Measurements from ENCODE around the gene PDE4D. TPM values are rescaled to one million over a fixed set of nuclear protein-coding genes. Genes with fewer than 3 reads are reported as not detected.
"Not testable (repeated sequence)": the region's sequence is repeated elsewhere in the genome, so short reads cannot be mapped to it uniquely, and the experiment has no call there.

The PDE4D gene
- total RNA-seq, 1 donor from 2014 or later = 2.3 TPM

DNA sequence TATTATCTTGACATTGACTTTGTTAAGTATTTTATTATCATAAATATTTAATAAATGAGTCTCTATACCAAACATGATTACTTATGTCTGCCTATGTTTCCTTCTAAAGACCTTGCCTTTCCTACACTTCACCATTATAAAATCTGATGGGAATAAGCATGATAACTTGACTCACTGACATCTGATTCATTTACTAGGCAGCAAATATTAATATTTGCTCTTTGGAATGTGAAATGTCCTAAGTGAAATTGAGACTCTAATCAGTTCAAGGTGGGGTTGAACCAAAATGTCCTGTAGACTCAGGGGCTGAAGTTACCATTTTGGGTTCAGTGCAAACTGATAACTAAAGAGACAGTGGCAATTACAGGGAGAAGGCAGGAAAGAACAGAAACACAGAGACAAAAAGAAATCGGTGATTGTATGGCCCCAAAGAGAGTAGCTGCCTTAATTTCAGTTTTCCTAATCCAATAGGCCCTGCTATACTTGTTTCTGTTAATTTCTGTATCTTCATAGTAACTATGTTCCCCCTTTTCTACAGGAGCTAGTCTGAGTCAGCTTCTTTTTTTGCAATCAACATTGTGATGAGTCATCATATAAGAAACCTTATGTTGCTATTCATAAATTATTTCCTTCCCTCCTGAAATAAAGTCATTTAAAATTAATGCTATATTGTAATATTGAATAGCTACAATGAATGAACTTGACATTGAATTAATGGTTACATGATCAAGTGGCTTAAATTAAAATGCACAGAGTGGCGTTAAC, 296.8 kb downstream of the PDE4D start:
- no peak for DNase-seq (ENCODE audit: low spot score)
- Histone ChIP-seq H3K27ac (no peak overlapping the region), H3K79me2 (ENCODE audit: low read depth) (no peaks in the 10 kb centered on the region), H3K27me3 (no peaks in the 10 kb centered on the region), H4K20me1 (ENCODE audit: low read depth) (no peaks in the 10 kb centered on the region), H3K36me3 (no peaks in the 10 kb centered on the region), H3K4me3 (no peak overlapping the region), H3K4me1 (peaks cover 9% of the 10 kb centered on the region), H2AFZ (replicated peaks) (no peak overlapping the region), H3F3A (ENCODE audit: low read depth) (no peaks in the 10 kb centered on the region), H3K9ac (no peak overlapping the region), H3K9me3 (ENCODE audit: low read depth) (no peaks in the 10 kb centered on the region), H3K4me2 (no peak overlapping the region)
- no peaks in the 10 kb centered on the region for H3K36me3 Mint-ChIP-seq
- peaks cover 4% of the 10 kb centered on the region for H3K9me3 Mint-ChIP-seq
- H3K4me1 Mint-ChIP-seq = peaks cover 25% of the 10 kb centered on the region
- H3K27me3 Mint-ChIP-seq (ENCODE audit: insufficient read depth, low read depth) = peaks cover 2% of the 10 kb centered on the region
- TF ChIP-seq EZH2phosphoT487 (IDR thresholded peaks at IDR 0.05) (no peak), EZH2 (IDR thresholded peaks at IDR 0.05) (no peak)
- TF ChIP-seq, protein P1, sequence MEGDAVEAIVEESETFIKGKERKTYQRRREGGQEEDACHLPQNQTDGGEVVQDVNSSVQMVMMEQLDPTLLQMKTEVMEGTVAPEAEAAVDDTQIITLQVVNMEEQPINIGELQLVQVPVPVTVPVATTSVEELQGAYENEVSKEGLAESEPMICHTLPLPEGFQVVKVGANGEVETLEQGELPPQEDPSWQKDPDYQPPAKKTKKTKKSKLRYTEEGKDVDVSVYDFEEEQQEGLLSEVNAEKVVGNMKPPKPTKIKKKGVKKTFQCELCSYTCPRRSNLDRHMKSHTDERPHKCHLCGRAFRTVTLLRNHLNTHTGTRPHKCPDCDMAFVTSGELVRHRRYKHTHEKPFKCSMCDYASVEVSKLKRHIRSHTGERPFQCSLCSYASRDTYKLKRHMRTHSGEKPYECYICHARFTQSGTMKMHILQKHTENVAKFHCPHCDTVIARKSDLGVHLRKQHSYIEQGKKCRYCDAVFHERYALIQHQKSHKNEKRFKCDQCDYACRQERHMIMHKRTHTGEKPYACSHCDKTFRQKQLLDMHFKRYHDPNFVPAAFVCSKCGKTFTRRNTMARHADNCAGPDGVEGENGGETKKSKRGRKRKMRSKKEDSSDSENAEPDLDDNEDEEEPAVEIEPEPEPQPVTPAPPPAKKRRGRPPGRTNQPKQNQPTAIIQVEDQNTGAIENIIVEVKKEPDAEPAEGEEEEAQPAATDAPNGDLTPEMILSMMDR (IDR thresholded peaks at IDR 0.05) = no peak
- no peak overlapping the region for H3K27ac Mint-ChIP-seq
- no peak overlapping the region for H3K4me3 Mint-ChIP-seq

DNA sequence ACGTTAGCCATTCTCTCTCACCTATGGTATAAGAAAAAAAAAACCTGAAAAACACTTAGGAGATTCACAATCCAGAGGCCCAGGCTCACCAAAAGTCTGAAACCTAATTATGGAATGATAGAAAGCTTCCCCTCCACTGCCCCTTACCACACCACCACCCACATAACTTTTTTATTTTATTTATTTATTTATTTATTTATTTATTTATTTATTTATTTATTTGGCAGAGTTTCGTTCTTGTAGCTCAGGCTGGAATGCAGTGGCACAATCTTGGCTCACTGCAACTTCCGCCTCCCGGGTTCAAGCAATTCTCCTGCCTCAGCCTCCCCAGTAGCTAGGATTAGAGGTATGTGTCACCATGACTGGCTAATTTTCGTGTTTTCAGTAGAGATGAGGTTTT, 299.4 kb downstream of the PDE4D start:
- H3K27ac Mint-ChIP-seq; H3K79me2 ChIP-seq (ENCODE audit: low read depth); H3K36me3 ChIP-seq; H3K4me2 ChIP-seq; H3K4me3 Mint-ChIP-seq; H3F3A ChIP-seq (ENCODE audit: low read depth); H3K9me3 Mint-ChIP-seq; H4K20me1 ChIP-seq (ENCODE audit: low read depth); H3K27me3 ChIP-seq; H3K4me1 ChIP-seq; DNase-seq (ENCODE audit: low spot score); H3K9ac ChIP-seq; H3K36me3 Mint-ChIP-seq; H3K27ac ChIP-seq; H3K4me3 ChIP-seq; H3K9me3 ChIP-seq (ENCODE audit: low read depth); H3K27me3 Mint-ChIP-seq (ENCODE audit: insufficient read depth, low read depth): not testable (repeated sequence)
- H2AFZ ChIP-seq (replicated peaks) = peak overlapping the region; percentile 63
- peaks cover 18% of the 10 kb centered on the region for H3K4me1 Mint-ChIP-seq

DNA sequence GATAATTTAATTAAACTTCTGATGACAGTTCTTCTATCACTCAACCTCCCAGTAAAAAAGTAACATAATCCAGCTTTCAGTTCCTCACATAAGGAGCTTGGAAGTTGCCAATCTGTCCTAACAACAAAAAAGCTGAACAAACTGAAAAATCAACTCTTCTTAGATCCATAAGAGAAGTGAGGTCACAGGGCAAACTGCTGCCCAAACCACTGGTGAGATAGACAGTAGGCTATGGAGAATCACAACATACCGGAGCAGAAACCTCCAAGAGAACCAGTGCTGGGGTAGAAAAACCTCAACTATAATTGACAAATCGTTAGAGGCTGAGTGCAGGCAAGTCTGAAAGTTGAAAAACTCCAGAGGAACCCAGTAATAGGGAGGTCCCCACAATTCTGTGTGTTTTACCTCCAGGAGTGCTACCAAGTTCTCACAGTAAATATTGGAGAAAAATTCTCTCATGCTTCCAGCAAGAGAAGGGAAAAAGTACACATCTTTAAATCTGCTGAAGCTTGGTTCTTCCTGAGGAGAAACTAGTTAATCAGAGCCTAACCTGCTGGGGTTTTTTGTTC, 300.0 kb downstream of the PDE4D start:
- no peaks in the 10 kb centered on the region for H3K79me2 ChIP-seq (ENCODE audit: low read depth)
- H3K4me1 ChIP-seq = no peaks in the 10 kb centered on the region
- no peaks in the 10 kb centered on the region for H3K27me3 ChIP-seq
- Mint-ChIP-seq H3K4me1 (peaks cover 18% of the 10 kb centered on the region), H3K4me3 (no peak overlapping the region), H3K27ac (no peak overlapping the region), H3K27me3 (ENCODE audit: insufficient read depth, low read depth) (no peaks in the 10 kb centered on the region), H3K9me3 (peaks cover 4% of the 10 kb centered on the region), H3K36me3 (no peaks in the 10 kb centered on the region)
- no peak overlapping the region for H3K9ac ChIP-seq
- H3K9me3 ChIP-seq (ENCODE audit: low read depth) = no peaks in the 10 kb centered on the region
- no peaks in the 10 kb centered on the region for H3K36me3 ChIP-seq
- H3F3A ChIP-seq (ENCODE audit: low read depth) = no peaks in the 10 kb centered on the region
- no peak overlapping the region for H3K4me2 ChIP-seq
- no peak for DNase-seq (ENCODE audit: low spot score)
- H3K27ac ChIP-seq = no peak overlapping the region
- no peaks in the 10 kb centered on the region for H4K20me1 ChIP-seq (ENCODE audit: low read depth)
- no peak overlapping the region for H3K4me3 ChIP-seq
- TF ChIP-seq, protein P1 (IDR thresholded peaks at IDR 0.05) = no peak
- TF ChIP-seq EZH2phosphoT487 (IDR thresholded peaks at IDR 0.05) = no peak
- no peak for TF ChIP-seq EZH2 (IDR thresholded peaks at IDR 0.05)
- H2AFZ ChIP-seq (replicated peaks) = peak overlapping the region; percentile 63

DNA sequence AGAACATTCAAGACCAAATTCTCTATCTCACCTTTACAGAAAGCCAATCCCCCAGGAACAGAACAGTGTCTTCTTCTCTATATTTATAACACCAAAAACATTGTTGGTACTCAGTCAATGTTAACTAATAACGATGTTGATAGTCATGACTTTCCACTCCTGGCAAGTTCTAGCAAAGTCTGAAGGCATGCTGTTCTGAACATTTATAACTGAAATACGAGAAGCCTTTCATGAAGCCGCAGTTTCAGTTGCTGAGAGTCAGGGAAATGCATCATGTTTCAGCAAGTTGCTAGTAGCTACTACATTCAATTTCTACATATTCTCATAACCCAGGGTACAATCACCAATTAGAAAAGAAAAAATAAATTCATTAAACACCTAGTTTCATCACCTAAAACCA, 301.4 kb downstream of the PDE4D start:
- H3K27ac ChIP-seq = no peak overlapping the region
- no peaks in the 10 kb centered on the region for H3K36me3 ChIP-seq
- Mint-ChIP-seq H3K4me3 (no peak overlapping the region), H3K9me3 (peaks cover 4% of the 10 kb centered on the region), H3K27me3 (ENCODE audit: insufficient read depth, low read depth) (peaks cover 3% of the 10 kb centered on the region), H3K36me3 (no peaks in the 10 kb centered on the region), H3K4me1 (peaks cover 23% of the 10 kb centered on the region), H3K27ac (no peak overlapping the region)
- no peaks in the 10 kb centered on the region for H3K27me3 ChIP-seq
- H4K20me1 ChIP-seq (ENCODE audit: low read depth) = no peaks in the 10 kb centered on the region
- H3K4me3 ChIP-seq = no peak overlapping the region
- TF ChIP-seq, protein P1 (IDR thresholded peaks at IDR 0.05) = no peak
- no peak for TF ChIP-seq EZH2 (IDR thresholded peaks at IDR 0.05)
- TF ChIP-seq EZH2phosphoT487 (IDR thresholded peaks at IDR 0.05) = no peak
- DNase-seq (ENCODE audit: low spot score) = no peak
- no peaks in the 10 kb centered on the region for H3K9me3 ChIP-seq (ENCODE audit: low read depth)
- peaks cover 12% of the 10 kb centered on the region for H3K4me1 ChIP-seq
- H3K4me2 ChIP-seq = no peak overlapping the region
- no peaks in the 10 kb centered on the region for H3K79me2 ChIP-seq (ENCODE audit: low read depth)
- no peak overlapping the region for H2AFZ ChIP-seq (replicated peaks)
- H3K9ac ChIP-seq = no peak overlapping the region
- H3F3A ChIP-seq (ENCODE audit: low read depth) = peaks cover 6% of the 10 kb centered on the region

Data from neural progenitor cell (in vitro differentiated cells).